B cell (primary cell): Measurements from ENCODE around the gene ZCCHC10.

Experiments used
- CTCF ChIP-seq: fragments of 200-600 bp; IDR thresholded peaks from one replicate; pipeline ENCODE4 v1.8.0; 2022; ENCODE audit warnings: antibody characterized with exemption, mild to moderate bottlenecking
- EZH2 ChIP-seq: IDR thresholded peaks from 2 replicates; pipeline ENCODE4 v1.6.1; 2012; ENCODE audit warnings: borderline replicate concordance, low read depth, mild to moderate bottlenecking, moderate library complexity, low read length; ENCODE audit not compliant: insufficient read depth, poor library complexity, severe bottlenecking

GRCh38 chr5:133062276-133062675 is 35.9 kb upstream of the ZCCHC10 start:
- no peak for TF ChIP-seq CTCF
- TF ChIP-seq EZH2, result no peak
